Endothelial cell of umbilical vein (primary cell): Measurements from ENCODE around the gene TMEM176A. TPM values are rescaled to one million over a fixed set of nuclear protein-coding genes. Genes with fewer than 3 reads are reported as not detected.

Source experiments
- Bru-seq: library from RNA; stranded (reverse); fragments of 400-500 nt; gene quantifications from one replicate; lab custom pipeline; 2021; lab: Mats Ljungman, UMichigan
- BruChase-seq, 2 experiments: library from RNA; stranded (reverse); fragments of 400-500 nt; gene quantifications; one replicate each; lab custom pipeline; 2021; lab: Mats Ljungman, UMichigan
- BruUV-seq: library from RNA; stranded (reverse); fragments of 400-500 nt; replicated peaks from 2 replicates; lab custom pipeline; 2021; lab: Mats Ljungman, UMichigan
- CTCF ChIA-PET: fragments of 300-600, 350-600 bp; sonication (Branson Sonifier 250); formaldehyde crosslinking; loops from one replicate; lab custom pipeline; 2021; ENCODE audit warnings: antibody characterized with exemption, inconsistent platforms; lab: Charles Lee
- POLR2A ChIA-PET: fragments of 300-600, 350-600 bp; sonication (Branson Sonifier 250); formaldehyde crosslinking; loops from one replicate; lab custom pipeline; 2021; ENCODE audit warnings: antibody characterized with exemption, inconsistent platforms; lab: Charles Lee
- DNase-seq: peaks from one replicate; pipeline ENCODE4 v3.0.0-alpha.2; 2011; ENCODE audit warnings: low read depth, low spot score
- FAIRE-seq: peaks from 2 replicates; lab custom pipeline; 2011; peaks lifted over from hg19 to GRCh38; lab: Jason Lieb, UNC
- H2AFZ ChIP-seq: 2 replicates; pipeline ENCODE4 v1.6.0; 2012; ENCODE audit warnings: low read depth, low read length, control low read depth, inconsistent platforms
- H3K27ac ChIP-seq: 2 replicates; pipeline ENCODE4 v1.5.1; 2011; ENCODE audit warnings: low read depth, mild to moderate bottlenecking, control low read depth, low read length, moderate library complexity; ENCODE audit not compliant: insufficient read depth
- H3K27me3 ChIP-seq, 2 experiments: 2 replicates each; pipeline versions ENCODE4 v1.6.0 to v1.6.1; 2011; ENCODE audit warnings: low read length in 2 of 2, mixed read lengths in 1 of 2; ENCODE audit not compliant: control insufficient read depth in 2 of 2, insufficient read depth in 2 of 2
- H3K36me3 ChIP-seq, 2 experiments: 2 replicates in 1 of 2; 3 replicates in 1 of 2; pipeline ENCODE4 v1.5.1; 2011; ENCODE audit warnings: low read length in 2 of 2, mild to moderate bottlenecking in 1 of 2, moderate library complexity in 1 of 2; ENCODE audit not compliant: control insufficient read depth in 2 of 2, insufficient read depth in 2 of 2; ENCODE audit errors: extremely low read depth in 1 of 2
- H3K4me1 ChIP-seq: 3 replicates; pipeline ENCODE4 v1.5.1; 2011; ENCODE audit warnings: mild to moderate bottlenecking, low read length; ENCODE audit not compliant: control insufficient read depth, insufficient read depth; ENCODE audit errors: extremely low read depth
- H3K4me2 ChIP-seq: 2 replicates; pipeline ENCODE4 v1.6.1; 2011; ENCODE audit warnings: low read length, control low read depth, mixed read lengths; ENCODE audit not compliant: insufficient read depth
- H3K4me3 ChIP-seq, 3 experiments: fragments of 200-600 bp in 1 of 3; sonication (generic), shearing (Covaris generic) in 1 of 3; replicated peaks in 1 of 3; 2 replicates each; pipeline ENCODE4 v1.5.1; 2011 to 2016; ENCODE audit warnings: control low read depth in 3 of 3, low read length in 3 of 3, mild to moderate bottlenecking in 2 of 3, inconsistent platforms in 1 of 3, low read depth in 1 of 3, moderate library complexity in 1 of 3; ENCODE audit not compliant: insufficient read depth in 1 of 3
- H3K79me2 ChIP-seq: 2 replicates; pipeline ENCODE4 v1.6.0; 2012; ENCODE audit warnings: low read length, inconsistent platforms; ENCODE audit not compliant: control insufficient read depth, insufficient read depth
- H3K9ac ChIP-seq: replicated peaks from 2 replicates; pipeline ENCODE3; 2011; ENCODE audit warnings: low read length, control low read depth; ENCODE audit not compliant: insufficient read depth; ENCODE audit errors: extremely low read depth
- H3K9me1 ChIP-seq: replicated peaks from 3 replicates; pipeline ENCODE4 v1.6.0; 2011; ENCODE audit warnings: mild to moderate bottlenecking, low read length; ENCODE audit not compliant: control insufficient read depth, insufficient read depth; ENCODE audit errors: extremely low read depth
- H3K9me3 ChIP-seq: replicated peaks from 2 replicates; pipeline ENCODE4 v1.5.1; 2012; ENCODE audit warnings: low read length, inconsistent platforms; ENCODE audit not compliant: control insufficient read depth, insufficient read depth
- H4K20me1 ChIP-seq: replicated peaks from 2 replicates; pipeline ENCODE3; 2011; ENCODE audit warnings: mild to moderate bottlenecking, low read length; ENCODE audit not compliant: control insufficient read depth, insufficient read depth; ENCODE audit errors: extremely low read depth
- CTCF ChIP-seq, 2 donors: IDR thresholded peaks; 1 replicate in 1 of 2; 2 replicates in 1 of 2; pipeline ENCODE4 v1.5.1; 2011; ENCODE audit warnings: low read length in 2 of 2, mild to moderate bottlenecking in 2 of 2, moderate library complexity in 2 of 2, control low read depth in 1 of 2, inconsistent platforms in 1 of 2, low read depth in 1 of 2; ENCODE audit not compliant: insufficient read depth in 1 of 2; ENCODE audit errors: extremely low read depth in 1 of 2
- EZH2 ChIP-seq: IDR thresholded peaks from 2 replicates; pipeline ENCODE4 v1.6.1; 2012; ENCODE audit warnings: borderline replicate concordance, low read depth, mild to moderate bottlenecking, moderate library complexity, low read length, inconsistent platforms; ENCODE audit not compliant: severe bottlenecking
- FOS ChIP-seq: IDR thresholded peaks from 2 replicates; pipeline ENCODE4 v1.6.1; 2011; ENCODE audit warnings: mild to moderate bottlenecking, low read length, moderate library complexity, borderline replicate concordance; ENCODE audit not compliant: insufficient read depth
- GATA2 ChIP-seq: IDR thresholded peaks from 2 replicates; pipeline ENCODE4 v1.7.0; 2011; ENCODE audit warnings: low read depth, mild to moderate bottlenecking, moderate library complexity, mixed read lengths, low read length; ENCODE audit not compliant: insufficient read length, insufficient read depth
- POLR2A ChIP-seq: IDR thresholded peaks from 2 replicates; pipeline ENCODE4 v1.6.1; 2012; ENCODE audit warnings: low read depth, mild to moderate bottlenecking, control low read depth, low read length
- POLR2AphosphoS5 ChIP-seq: IDR thresholded peaks from 2 replicates; pipeline ENCODE4 v1.6.1; 2012; ENCODE audit warnings: low read depth, mild to moderate bottlenecking, control low read depth, low read length, moderate library complexity; ENCODE audit not compliant: insufficient read depth
- dilution Hi-C: fragments of 300-500 bp; cut with MboI; formaldehyde crosslinking; loops from one replicate; pipeline ENCODE4 v1.15.0; 2019; ENCODE audit warnings: low sequenced_read_pairs; ENCODE audit not compliant: extremely low pct_ligation_motif_present
- intact Hi-C: fragments of 100-400 bp; cut with micrococcal nuclease; formaldehyde crosslinking; loops from one replicate; pipeline ENCODE4 v1.10.0; 2022
- long read RNA-seq: library from polyadenylated mRNA; stranded (forward); transcript quantifications from one replicate; pipeline ENCODE4 v2.0.0, GENCODE V29; 2021
- polyA minus RNA-seq, 3 experiments: library from RNA; depleted of rRNA, polyadenylated mRNA; stranded (reverse); fragments of >200 nt; gene quantifications; 1 replicate in 1 of 3; 2 replicates in 2 of 3; pipeline ENCODE4 v1.2.3, GENCODE V29; 2011
- polyA plus RNA-seq, 4 experiments: library from polyadenylated mRNA; depleted of rRNA in 3 of 4; stranded (reverse) in 3 of 4; unstranded in 1 of 4; fragments of >200 nt; gene quantifications; 2 replicates each; pipeline versions ENCODE4 v1.2.1 to v1.2.3, GENCODE V29; 2011 to 2012; ENCODE audit warnings: missing spikeins in 1 of 4
- total RNA-seq: library from RNA; stranded (reverse); gene quantifications from 2 replicates; pipeline ENCODE4 v1.2.3, GENCODE V29; 2021

The TMEM176A gene
- total RNA-seq (not detected in 2 replicates), polyA plus RNA-seq (not detected in 2 replicates), polyA minus RNA-seq (not detected in 2 replicates), Bru-seq, nascent RNA (not detected), BruChase-seq, experiment 1, labeled RNA remaining after a 6-hour chase (not detected), BruChase-seq, experiment 2, labeled RNA remaining after a 2-hour chase (not detected)
- polyA plus RNA-seq (2011; cell fraction: cytosol; rRNA removed), result not detected in 2 replicates
- polyA plus RNA-seq (2011; cell fraction: nucleus; rRNA removed), result not detected in 2 replicates
- polyA plus RNA-seq (2012), result not detected in 2 replicates
- polyA minus RNA-seq (2011; cell fraction: cytosol; rRNA and poly(A)+ RNA removed), result not detected
- not detected in 2 replicates for polyA minus RNA-seq (2011; cell fraction: nucleus; rRNA and poly(A)+ RNA removed)
- long read RNA-seq, result 0 reads

- ChIA-PET POLR2A (no interaction called here), CTCF (no interaction called here)
- Histone ChIP-seq H4K20me1 (no peaks in the 10 kb centered on the region), H3K27me3 (peaks cover 44 to 53% of the 10 kb centered on the region in 2 experiments), H3K9me1 (no peaks in the 10 kb centered on the region), H3K36me3 (no peaks in the 10 kb centered on the region), H2AFZ (no peak within 1 kb of the TSS), H3K9me3 (no peaks in the 10 kb centered on the region), H3K9ac (no peak within 1 kb of the TSS), H3K4me3 (no peak within 1 kb of the TSS), H3K79me2 (no peaks in the 10 kb centered on the region), H3K27ac (no peak within 1 kb of the TSS), H3K4me1 (no peaks in the 10 kb centered on the region), H3K4me2 (no peak within 1 kb of the TSS)
- BruUV-seq, result no TSS peak
- intact Hi-C loops, result no loop called here
- DNase-seq, result no peak
- dilution Hi-C loops, result no loop called here
- TF ChIP-seq CTCF (IDR thresholded peaks at IDR 0.05; ENCODE audit: extremely low read depth in 1 of 2, insufficient read depth in 1 of 2, low read depth in 1 of 2, low read length in 2 of 2) (no peak), POLR2AphosphoS5 (no peak), FOS (no peak), EZH2 (peak; percentile 66), GATA2 (no peak), POLR2A (no peak)
- no peak for FAIRE-seq
Measured at GRCh38 chr7:150800581-150801241, at the start of gene TMEM176A. Gene TMEM176A (plus strand): TSS chr7:150800769. CDS start chr7:150801551, 782 bp downstream.
